Central memory CD8-positive, alpha-beta T cell (primary cell): ENCODE results near the gene ZNF516.

Experiments used
- ATAC-seq: fragments of 150-1000 bp; cut with Tn5 transposase; replicated peaks from 2 replicates; pipeline ENCODE4 v1.10.0; 2022; ENCODE audit warnings: mild to moderate bottlenecking, moderate FRiP score, moderate number of reproducible peaks; ENCODE audit not compliant: poor library complexity, severe bottlenecking; ENCODE audit errors: extremely low read depth
- DNase-seq, 2 donors: peaks; one replicate each; pipeline ENCODE4 v3.0.0; 2021; ENCODE audit warnings: low spot score in 2 of 2
- H3K27ac Mint-ChIP-seq: one replicate; pipeline ENCODE4 v1.8.0; 2022; ENCODE audit warnings: low read depth, mild to moderate bottlenecking, moderate library complexity, mixed read lengths
- H3K27me3 Mint-ChIP-seq: one replicate; pipeline ENCODE4 v1.8.0; 2022; ENCODE audit warnings: mixed read lengths
- H3K36me3 Mint-ChIP-seq: one replicate; pipeline ENCODE4 v1.8.0; 2022; ENCODE audit warnings: mild to moderate bottlenecking, moderate library complexity, mixed read lengths; ENCODE audit not compliant: insufficient read depth
- H3K4me1 Mint-ChIP-seq: one replicate; pipeline ENCODE4 v1.8.0; 2022; ENCODE audit warnings: mixed read lengths
- H3K4me3 Mint-ChIP-seq: one replicate; pipeline ENCODE4 v1.8.0; 2022; ENCODE audit warnings: mild to moderate bottlenecking, moderate library complexity, mixed read lengths
- H3K9me3 Mint-ChIP-seq: one replicate; pipeline ENCODE4 v1.8.0; 2022; ENCODE audit warnings: mixed read lengths

Gene ZNF516

GRCh38 chr18:76390452-76391035 is 104.5 kb downstream of the ZNF516 start:
- peaks cover 21% of the 10 kb centered on the region for H3K4me1 Mint-ChIP-seq
- H3K27ac Mint-ChIP-seq, result no peak overlapping the region
- no peak overlapping the region for H3K4me3 Mint-ChIP-seq
- H3K9me3 Mint-ChIP-seq, result no peaks in the 10 kb centered on the region
- H3K27me3 Mint-ChIP-seq, result peaks cover 15% of the 10 kb centered on the region
- ATAC-seq (no peak), DNase-seq (no peak)
- H3K36me3 Mint-ChIP-seq, result no peaks in the 10 kb centered on the region

- H3K9me3 Mint-ChIP-seq, result no peaks in the 10 kb centered on the region
- H3K4me1 Mint-ChIP-seq, result peaks cover 21% of the 10 kb centered on the region
- DNase-seq (no peak), ATAC-seq (no peak)
- H3K4me3 Mint-ChIP-seq, result no peak overlapping the region
- H3K27ac Mint-ChIP-seq, result no peak overlapping the region
- peaks cover 15% of the 10 kb centered on the region for H3K27me3 Mint-ChIP-seq
- H3K36me3 Mint-ChIP-seq, result no peaks in the 10 kb centered on the region
These were observed 105.3 kb downstream of the ZNF516 start for GRCh38 chr18:76389716-76390115.

- Mint-ChIP-seq H3K4me3 (no peak overlapping the region), H3K36me3 (no peaks in the 10 kb centered on the region), H3K27ac (no peak overlapping the region), H3K4me1 (peaks cover 21% of the 10 kb centered on the region), H3K27me3 (peaks cover 15% of the 10 kb centered on the region), H3K9me3 (no peaks in the 10 kb centered on the region)
- ATAC-seq (no peak), DNase-seq (no peak)
These were observed 106.1 kb downstream of the ZNF516 start for GRCh38 chr18:76388891-76389423.

- Mint-ChIP-seq H3K27ac (no peak overlapping the region), H3K4me1 (peaks cover 21% of the 10 kb centered on the region)
These were observed 106.8 kb downstream of the ZNF516 start for GRCh38 chr18:76388261-76388660.

GRCh38 chr18:76387608-76388007 is 107.4 kb downstream of the ZNF516 start:
- ATAC-seq, result no peak
- peaks cover 21% of the 10 kb centered on the region for H3K4me1 Mint-ChIP-seq
- H3K9me3 Mint-ChIP-seq, result no peaks in the 10 kb centered on the region
- H3K27ac Mint-ChIP-seq, result no peak overlapping the region
- no peaks in the 10 kb centered on the region for H3K36me3 Mint-ChIP-seq
- DNase-seq, result no peak
- H3K4me3 Mint-ChIP-seq, result no peak overlapping the region
- peaks cover 15% of the 10 kb centered on the region for H3K27me3 Mint-ChIP-seq

More at GRCh38 chr18:76388261-76388660, 106.8 kb downstream of the ZNF516 start:
- DNase-seq (no peak), ATAC-seq (no peak)
- H3K27me3 Mint-ChIP-seq, result peaks cover 15% of the 10 kb centered on the region
- no peaks in the 10 kb centered on the region for H3K36me3 Mint-ChIP-seq
- no peak overlapping the region for H3K4me3 Mint-ChIP-seq
- no peaks in the 10 kb centered on the region for H3K9me3 Mint-ChIP-seq

- no peak for ATAC-seq
- no peaks in the 10 kb centered on the region for H3K9me3 Mint-ChIP-seq
- H3K4me3 Mint-ChIP-seq, result peak overlapping the region; percentile 50
- H3K36me3 Mint-ChIP-seq, result no peaks in the 10 kb centered on the region
- H3K27me3 Mint-ChIP-seq, result peaks cover 15% of the 10 kb centered on the region
- no peak for DNase-seq
- H3K27ac Mint-ChIP-seq, result no peak overlapping the region
- H3K4me1 Mint-ChIP-seq, result peaks cover 21% of the 10 kb centered on the region
These were observed 108.2 kb downstream of the ZNF516 start for GRCh38 chr18:76386886-76387285.

GRCh38 chr18:76386071-76386470 is 109.0 kb downstream of the ZNF516 start:
- Mint-ChIP-seq H3K4me1 (peaks cover 21% of the 10 kb centered on the region), H3K9me3 (no peaks in the 10 kb centered on the region), H3K4me3 (peak overlapping the region; percentile 50), H3K36me3 (no peaks in the 10 kb centered on the region), H3K27me3 (peaks cover 15% of the 10 kb centered on the region), H3K27ac (no peak overlapping the region)
- DNase-seq, result no peak
- no peak for ATAC-seq

GRCh38 chr18:76385681-76385975 is 109.4 kb downstream of the ZNF516 start:
- H3K4me1 Mint-ChIP-seq, result peaks cover 21% of the 10 kb centered on the region

GRCh38 chr18:76384861-76385680 is 110.0 kb downstream of the ZNF516 start:
- H3K4me1 Mint-ChIP-seq, result peaks cover 21% of the 10 kb centered on the region
- no peak overlapping the region for H3K4me3 Mint-ChIP-seq
- peaks cover 15% of the 10 kb centered on the region for H3K27me3 Mint-ChIP-seq
- no peak overlapping the region for H3K27ac Mint-ChIP-seq
- H3K36me3 Mint-ChIP-seq, result no peaks in the 10 kb centered on the region
- DNase-seq (no peak), ATAC-seq (no peak)
- no peaks in the 10 kb centered on the region for H3K9me3 Mint-ChIP-seq

More at GRCh38 chr18:76385681-76385975, 109.4 kb downstream of the ZNF516 start:
- H3K9me3 Mint-ChIP-seq, result no peaks in the 10 kb centered on the region
- DNase-seq, result no peak
- H3K36me3 Mint-ChIP-seq, result no peaks in the 10 kb centered on the region
- H3K4me3 Mint-ChIP-seq, result no peak overlapping the region
- no peak for ATAC-seq
- peaks cover 15% of the 10 kb centered on the region for H3K27me3 Mint-ChIP-seq
- H3K27ac Mint-ChIP-seq, result no peak overlapping the region

- no peaks in the 10 kb centered on the region for H3K36me3 Mint-ChIP-seq
- H3K4me3 Mint-ChIP-seq, result no peak overlapping the region
- peaks cover 15% of the 10 kb centered on the region for H3K27me3 Mint-ChIP-seq
- DNase-seq, result no peak
- no peak for ATAC-seq
- no peaks in the 10 kb centered on the region for H3K9me3 Mint-ChIP-seq
- H3K4me1 Mint-ChIP-seq, result peaks cover 21% of the 10 kb centered on the region
- no peak overlapping the region for H3K27ac Mint-ChIP-seq
These were observed 110.8 kb downstream of the ZNF516 start for GRCh38 chr18:76384114-76384790.

GRCh38 chr18:76383636-76384035 is 111.4 kb downstream of the ZNF516 start:
- Mint-ChIP-seq H3K27ac (no peak overlapping the region), H3K9me3 (no peaks in the 10 kb centered on the region), H3K27me3 (peaks cover 12% of the 10 kb centered on the region), H3K4me1 (peaks cover 20% of the 10 kb centered on the region), H3K4me3 (no peak overlapping the region), H3K36me3 (no peaks in the 10 kb centered on the region)
- ATAC-seq (no peak), DNase-seq (no peak)

- peaks cover 16% of the 10 kb centered on the region for H3K4me1 Mint-ChIP-seq
- H3K27ac Mint-ChIP-seq, result no peak overlapping the region
- no peaks in the 10 kb centered on the region for H3K9me3 Mint-ChIP-seq
- no peaks in the 10 kb centered on the region for H3K36me3 Mint-ChIP-seq
- DNase-seq, result no peak
- no peak overlapping the region for H3K4me3 Mint-ChIP-seq
- H3K27me3 Mint-ChIP-seq, result no peaks in the 10 kb centered on the region
- ATAC-seq, result no peak
These were observed 112.8 kb downstream of the ZNF516 start for GRCh38 chr18:76382275-76382674.
